Upper lobe of left lung (tissue), 4 donors: ENCODE results near the gene ZBTB16.

ENCODE experiments used
- CTCF ChIP-seq, 6 experiments: fragments of 450-650 bp in 4 of 6; fragments of 200-600 bp in 2 of 6; sonication (generic) in 2 of 6; IDR thresholded peaks; one replicate each; pipeline ENCODE4 v1.5.1; 2016 to 2019; ENCODE audit warnings: antibody characterized with exemption in 6 of 6
- EP300 ChIP-seq, 4 donors: sonication (generic); formaldehyde crosslinking; IDR thresholded peaks; one replicate each; pipeline ENCODE4 v1.5.1; 2017; ENCODE audit warnings: antibody characterized with exemption in 4 of 4, control low read depth in 2 of 4
- POLR2A ChIP-seq, 4 donors: fragments of 450-650 bp; IDR thresholded peaks; one replicate each; pipeline ENCODE4 v1.5.1; 2016 to 2017; ENCODE audit warnings: antibody characterized with exemption in 4 of 4, mild to moderate bottlenecking in 2 of 4
- POLR2AphosphoS5 ChIP-seq, 2 donors: sonication (generic); formaldehyde crosslinking; IDR thresholded peaks; one replicate each; pipeline ENCODE4 v1.5.1; 2017; ENCODE audit warnings: antibody characterized with exemption in 2 of 2

DNA sequence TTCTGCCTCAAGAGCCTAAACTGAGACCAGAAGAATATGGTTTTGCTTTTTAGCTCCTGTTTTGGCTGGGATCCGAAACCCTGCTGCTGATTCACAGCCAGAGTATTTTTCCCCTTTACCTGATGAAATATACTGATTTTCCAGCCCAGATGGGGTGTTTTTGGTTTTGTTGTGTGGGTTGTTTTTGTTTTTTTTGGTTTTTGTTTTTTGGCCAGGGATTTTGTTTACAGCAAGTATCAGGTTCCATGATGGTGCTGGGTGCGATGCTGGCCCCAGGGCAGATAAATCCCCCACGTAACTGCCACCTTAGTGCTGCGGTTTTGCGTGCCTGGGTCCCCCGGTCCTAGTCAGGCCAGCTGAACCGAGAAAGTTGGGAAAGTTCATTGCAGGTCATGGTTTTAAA is 103.7 kb downstream of the ZBTB16 start:
- no peak for TF ChIP-seq EP300 (IDR thresholded peaks at IDR 0.05)
- TF ChIP-seq CTCF (IDR thresholded peaks at IDR 0.05) = no peak
- TF ChIP-seq POLR2AphosphoS5 (IDR thresholded peaks at IDR 0.05) = peak in 1 of 2 donors; percentile 2
- no peak for TF ChIP-seq POLR2A (IDR thresholded peaks at IDR 0.05)
